ENCODE results near the gene CCDC179.

The CCDC179 gene

DNA sequence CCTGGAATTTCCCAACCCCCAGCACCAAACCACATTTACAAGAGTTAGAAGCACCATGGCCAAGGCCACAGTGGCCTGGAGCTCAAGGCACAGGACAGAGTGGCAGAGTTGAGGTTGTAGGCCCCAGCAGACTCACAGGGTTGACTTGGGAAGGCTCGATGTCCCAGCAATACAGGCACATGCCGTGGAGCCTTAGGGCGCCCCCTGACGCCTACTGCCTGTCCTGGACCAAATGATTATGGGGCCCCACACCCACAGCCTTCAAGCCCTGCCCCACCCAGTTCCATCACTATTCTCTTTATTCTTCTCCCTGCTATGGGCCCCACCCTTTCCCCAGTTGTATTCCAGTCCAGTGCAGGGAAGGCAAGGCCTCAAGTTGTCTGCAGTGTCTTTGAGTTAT is at the start of gene CCDC179:
Gene CCDC179 (minus strand): TSS at position 234 of the 400 bp plus-strand sequence. CDS start 53 bp downstream, at position 181.
- H3K4me3 ChIP-seq (ENCODE audit: low read depth in 1 of 2, low read length in 2 of 2) = no peak within 1 kb of the TSS
- no peaks in the 10 kb centered on the region for H3K9me3 ChIP-seq (ENCODE audit: control insufficient read depth in 1 of 2, low read length in 2 of 2)
- H3K4me1 ChIP-seq (ENCODE audit: control insufficient read depth in 1 of 2, insufficient read depth in 2 of 2, low read length in 2 of 2) = no peaks in the 10 kb centered on the region
- H3K27me3 ChIP-seq (ENCODE audit: control insufficient read depth in 1 of 2, insufficient read depth in 2 of 2, low read length in 2 of 2) = no peaks in the 10 kb centered on the region
- no peaks in the 10 kb centered on the region for H3K36me3 ChIP-seq (ENCODE audit: control insufficient read depth in 1 of 2, insufficient read depth in 2 of 2, low read length in 2 of 2)
- H3K9ac ChIP-seq (ENCODE audit: low read depth in 1 of 2, low read length in 2 of 2) = no peak within 1 kb of the TSS
- no peak within 1 kb of the TSS for H3K27ac ChIP-seq (ENCODE audit: low read depth, low read length)

DNA sequence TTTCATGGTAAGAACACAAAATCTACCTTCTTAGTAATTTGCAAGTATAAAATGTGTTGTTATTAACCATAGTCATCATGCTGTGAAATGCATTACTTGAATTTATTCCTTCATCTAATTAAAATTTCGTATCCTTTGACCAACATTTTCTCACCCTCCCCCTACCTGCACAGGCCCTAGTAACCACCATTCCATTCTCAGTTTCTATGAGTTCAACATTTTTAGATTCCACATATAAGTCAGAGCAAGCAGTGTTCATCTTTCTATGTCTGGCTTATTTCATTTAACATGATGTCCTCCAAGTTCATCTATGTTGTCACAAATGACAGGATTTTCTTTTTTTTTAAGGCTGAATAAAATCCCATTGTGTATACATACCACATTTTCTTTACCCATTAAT is 43.5 kb upstream of the CCDC179 start:
- H3K4me3 ChIP-seq (ENCODE audit: low read depth in 1 of 2, low read length in 2 of 2) = no peak overlapping the region
- no peaks in the 10 kb centered on the region for H3K9me3 ChIP-seq (ENCODE audit: control insufficient read depth in 1 of 2, low read length in 2 of 2)
- no peaks in the 10 kb centered on the region for H3K27me3 ChIP-seq (ENCODE audit: control insufficient read depth in 1 of 2, insufficient read depth in 2 of 2, low read length in 2 of 2)
- H3K9ac ChIP-seq (ENCODE audit: low read depth in 1 of 2, low read length in 2 of 2) = no peak overlapping the region
- no peaks in the 10 kb centered on the region for H3K4me1 ChIP-seq (ENCODE audit: control insufficient read depth in 1 of 2, insufficient read depth in 2 of 2, low read length in 2 of 2)
- H3K36me3 ChIP-seq (ENCODE audit: control insufficient read depth in 1 of 2, insufficient read depth in 2 of 2, low read length in 2 of 2) = no peaks in the 10 kb centered on the region
- no peak overlapping the region for H3K27ac ChIP-seq (ENCODE audit: low read depth, low read length)

DNA sequence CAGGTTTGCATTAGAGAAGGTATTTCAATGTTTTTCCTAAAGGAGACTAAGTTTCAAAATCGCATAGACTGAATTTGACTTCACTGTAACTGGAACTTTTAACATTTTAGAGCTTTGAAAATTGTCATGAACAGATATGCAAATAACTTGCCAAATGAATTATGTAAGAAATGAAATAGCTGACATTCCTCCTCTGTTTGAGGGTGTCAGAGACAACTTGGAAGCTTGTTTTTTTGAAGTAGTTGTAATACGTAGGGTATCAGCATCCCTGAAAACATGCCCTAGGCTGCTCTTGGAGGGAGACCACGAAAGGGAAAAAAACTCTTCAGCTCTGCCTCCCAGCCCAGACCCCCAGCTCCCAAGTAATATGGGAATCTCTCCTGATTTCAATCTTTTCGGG is 41.3 kb upstream of the CCDC179 start:
- Histone ChIP-seq H3K27ac (ENCODE audit: low read depth, low read length) (no peak overlapping the region), H3K4me1 (ENCODE audit: control insufficient read depth in 1 of 2, insufficient read depth in 2 of 2, low read length in 2 of 2) (no peaks in the 10 kb centered on the region), H3K4me3 (ENCODE audit: low read depth in 1 of 2, low read length in 2 of 2) (no peak overlapping the region), H3K27me3 (ENCODE audit: control insufficient read depth in 1 of 2, insufficient read depth in 2 of 2, low read length in 2 of 2) (no peaks in the 10 kb centered on the region), H3K36me3 (ENCODE audit: control insufficient read depth in 1 of 2, insufficient read depth in 2 of 2, low read length in 2 of 2) (no peaks in the 10 kb centered on the region), H3K9me3 (ENCODE audit: control insufficient read depth in 1 of 2, low read length in 2 of 2) (no peaks in the 10 kb centered on the region), H3K9ac (ENCODE audit: low read depth in 1 of 2, low read length in 2 of 2) (no peak overlapping the region)

DNA sequence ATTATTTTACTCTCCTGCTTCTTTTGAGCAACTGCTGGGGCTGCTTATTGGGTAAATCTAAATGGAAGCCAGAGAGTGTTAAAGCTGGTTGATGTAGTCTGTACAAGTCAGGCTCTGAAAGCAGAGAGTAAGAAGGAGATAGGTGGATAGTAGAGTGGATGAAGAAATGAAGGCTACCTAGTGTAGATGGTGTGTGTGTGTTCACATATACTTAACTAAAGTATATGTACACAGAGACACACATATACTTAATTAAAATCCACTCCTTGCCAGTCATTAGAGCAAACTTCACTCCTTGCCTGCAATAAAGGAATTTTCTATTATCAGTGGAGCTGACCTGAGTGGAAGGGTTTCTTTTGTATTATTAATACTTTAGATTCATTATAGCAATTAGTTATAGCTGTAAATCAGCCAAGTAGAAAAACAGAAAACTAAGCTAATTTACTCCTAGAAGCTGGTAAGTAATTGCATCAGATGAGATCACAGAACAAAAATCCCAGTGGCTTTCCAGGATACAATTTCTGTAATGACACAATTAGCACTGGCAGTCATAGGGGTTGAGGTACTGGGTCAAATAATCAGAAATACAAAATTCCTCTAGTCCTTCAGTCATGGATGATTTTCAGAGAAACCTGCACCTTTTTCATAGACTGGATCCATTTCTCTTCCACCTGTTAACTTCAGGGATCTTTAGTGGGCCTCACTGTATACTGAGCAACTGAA is 40.7 kb upstream of the CCDC179 start:
- Histone ChIP-seq H3K9me3 (ENCODE audit: control insufficient read depth in 1 of 2, low read length in 2 of 2) (no peaks in the 10 kb centered on the region), H3K27me3 (ENCODE audit: control insufficient read depth in 1 of 2, insufficient read depth in 2 of 2, low read length in 2 of 2) (no peaks in the 10 kb centered on the region), H3K9ac (ENCODE audit: low read depth in 1 of 2, low read length in 2 of 2) (no peak overlapping the region), H3K4me3 (ENCODE audit: low read depth in 1 of 2, low read length in 2 of 2) (no peak overlapping the region), H3K4me1 (ENCODE audit: control insufficient read depth in 1 of 2, insufficient read depth in 2 of 2, low read length in 2 of 2) (no peaks in the 10 kb centered on the region), H3K36me3 (ENCODE audit: control insufficient read depth in 1 of 2, insufficient read depth in 2 of 2, low read length in 2 of 2) (no peaks in the 10 kb centered on the region), H3K27ac (ENCODE audit: low read depth, low read length) (no peak overlapping the region)

DNA sequence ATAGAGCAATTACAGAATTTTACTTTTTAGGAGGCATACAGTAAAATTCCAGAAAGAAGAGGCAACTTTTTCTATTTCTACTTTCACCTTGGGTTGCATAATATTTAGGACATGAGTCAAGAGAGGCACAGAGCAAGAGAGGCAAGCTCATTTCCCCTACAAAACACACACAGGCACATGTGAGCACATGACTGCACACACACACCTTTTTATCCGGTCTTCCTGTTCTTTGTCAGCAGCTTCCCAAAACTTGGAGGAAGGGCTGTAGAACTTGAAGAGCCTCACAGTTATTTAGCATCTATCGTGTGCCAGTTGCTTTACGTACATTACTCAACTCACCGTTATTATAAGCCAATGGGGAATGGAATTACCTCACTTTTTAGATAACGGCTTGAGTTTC is 37.8 kb upstream of the CCDC179 start:
- H3K27ac ChIP-seq (ENCODE audit: low read depth, low read length) = no peak overlapping the region

DNA sequence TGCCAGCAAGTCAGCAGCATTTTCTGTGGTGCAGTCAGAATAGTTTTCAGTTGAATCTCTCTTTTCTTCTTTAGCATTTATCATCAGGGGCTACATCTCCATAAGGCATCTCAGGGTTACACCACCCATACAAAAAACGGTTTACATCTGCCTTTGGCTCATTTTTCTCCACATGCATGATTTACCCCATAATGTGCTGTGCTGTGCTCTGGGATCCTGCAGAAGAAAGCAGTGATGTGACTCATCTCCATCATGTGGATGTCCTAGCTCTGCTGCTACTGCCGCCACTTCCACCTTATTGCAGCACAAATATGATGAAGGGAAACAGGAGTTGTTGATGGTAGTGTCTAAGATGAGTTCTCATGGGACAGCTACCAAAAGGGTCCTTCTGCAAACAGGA is 30.0 kb upstream of the CCDC179 start:
- Histone ChIP-seq H3K4me1 (ENCODE audit: control insufficient read depth in 1 of 2, insufficient read depth in 2 of 2, low read length in 2 of 2) (no peaks in the 10 kb centered on the region), H3K36me3 (ENCODE audit: control insufficient read depth in 1 of 2, insufficient read depth in 2 of 2, low read length in 2 of 2) (no peaks in the 10 kb centered on the region), H3K9me3 (ENCODE audit: control insufficient read depth in 1 of 2, low read length in 2 of 2) (no peaks in the 10 kb centered on the region), H3K9ac (ENCODE audit: low read depth in 1 of 2, low read length in 2 of 2) (no peak overlapping the region), H3K4me3 (ENCODE audit: low read depth in 1 of 2, low read length in 2 of 2) (no peak overlapping the region), H3K27me3 (ENCODE audit: control insufficient read depth in 1 of 2, insufficient read depth in 2 of 2, low read length in 2 of 2) (no peaks in the 10 kb centered on the region), H3K27ac (ENCODE audit: low read depth, low read length) (no peak overlapping the region)

More for the DNA sequence above, 37.8 kb upstream of the CCDC179 start:
- no peaks in the 10 kb centered on the region for H3K4me1 ChIP-seq (ENCODE audit: control insufficient read depth in 1 of 2, insufficient read depth in 2 of 2, low read length in 2 of 2)
- H3K9ac ChIP-seq (ENCODE audit: low read depth in 1 of 2, low read length in 2 of 2) = no peak overlapping the region
- no peaks in the 10 kb centered on the region for H3K27me3 ChIP-seq (ENCODE audit: control insufficient read depth in 1 of 2, insufficient read depth in 2 of 2, low read length in 2 of 2)
- no peaks in the 10 kb centered on the region for H3K9me3 ChIP-seq (ENCODE audit: control insufficient read depth in 1 of 2, low read length in 2 of 2)
- H3K36me3 ChIP-seq (ENCODE audit: control insufficient read depth in 1 of 2, insufficient read depth in 2 of 2, low read length in 2 of 2) = no peaks in the 10 kb centered on the region
- H3K4me3 ChIP-seq (ENCODE audit: low read depth in 1 of 2, low read length in 2 of 2) = no peak overlapping the region

DNA sequence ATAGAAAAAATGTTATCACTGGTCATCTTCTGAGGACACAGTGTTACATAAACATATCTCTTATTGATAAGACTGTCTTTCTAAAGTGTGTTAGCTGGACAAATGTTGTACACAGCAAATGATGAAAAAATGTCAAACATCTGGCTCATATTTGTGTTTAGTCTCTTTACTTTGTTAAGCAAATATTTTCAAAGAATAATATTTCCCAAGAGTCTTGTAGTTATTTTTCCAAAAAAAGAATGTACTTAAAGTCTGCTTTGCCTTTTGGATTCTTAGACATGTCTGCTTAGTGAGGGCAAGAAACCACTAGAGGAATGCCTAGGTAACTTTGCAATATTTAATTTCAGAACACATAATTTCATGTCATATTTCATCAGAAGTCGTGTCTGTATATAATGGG is 23.9 kb upstream of the CCDC179 start:
- Histone ChIP-seq H3K36me3 (ENCODE audit: control insufficient read depth in 1 of 2, insufficient read depth in 2 of 2, low read length in 2 of 2) (no peaks in the 10 kb centered on the region), H3K27ac (ENCODE audit: low read depth, low read length) (no peak overlapping the region), H3K9ac (ENCODE audit: low read depth in 1 of 2, low read length in 2 of 2) (no peak overlapping the region), H3K9me3 (ENCODE audit: control insufficient read depth in 1 of 2, low read length in 2 of 2) (no peaks in the 10 kb centered on the region), H3K27me3 (ENCODE audit: control insufficient read depth in 1 of 2, insufficient read depth in 2 of 2, low read length in 2 of 2) (no peaks in the 10 kb centered on the region), H3K4me3 (ENCODE audit: low read depth in 1 of 2, low read length in 2 of 2) (no peak overlapping the region), H3K4me1 (ENCODE audit: control insufficient read depth in 1 of 2, insufficient read depth in 2 of 2, low read length in 2 of 2) (no peaks in the 10 kb centered on the region)

DNA sequence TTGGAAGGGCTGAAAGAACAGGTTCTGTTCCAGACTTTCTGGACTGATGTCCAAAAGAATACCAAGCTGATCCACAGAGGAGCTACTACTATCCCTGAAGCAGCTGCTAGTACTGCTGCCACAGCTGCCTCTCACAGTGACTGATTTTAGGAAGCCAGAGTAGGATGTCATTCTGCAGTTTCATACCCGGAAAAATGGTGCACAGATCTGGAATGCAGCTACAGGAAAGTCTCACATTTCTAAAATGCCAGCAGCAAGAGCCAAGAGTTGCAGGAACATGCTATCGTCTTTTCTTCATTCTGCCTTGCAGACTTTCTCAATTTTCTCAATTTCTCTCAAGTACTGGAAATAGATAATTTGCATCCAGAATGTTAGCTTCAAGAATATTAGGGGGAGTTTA is 19.4 kb upstream of the CCDC179 start:
- Histone ChIP-seq H3K27ac (ENCODE audit: low read depth, low read length) (no peak overlapping the region), H3K4me1 (ENCODE audit: control insufficient read depth in 1 of 2, insufficient read depth in 2 of 2, low read length in 2 of 2) (no peaks in the 10 kb centered on the region), H3K9ac (ENCODE audit: low read depth in 1 of 2, low read length in 2 of 2) (no peak overlapping the region), H3K36me3 (ENCODE audit: control insufficient read depth in 1 of 2, insufficient read depth in 2 of 2, low read length in 2 of 2) (no peaks in the 10 kb centered on the region), H3K9me3 (ENCODE audit: control insufficient read depth in 1 of 2, low read length in 2 of 2) (no peaks in the 10 kb centered on the region), H3K27me3 (ENCODE audit: control insufficient read depth in 1 of 2, insufficient read depth in 2 of 2, low read length in 2 of 2) (no peaks in the 10 kb centered on the region), H3K4me3 (ENCODE audit: low read depth in 1 of 2, low read length in 2 of 2) (no peak overlapping the region)

DNA sequence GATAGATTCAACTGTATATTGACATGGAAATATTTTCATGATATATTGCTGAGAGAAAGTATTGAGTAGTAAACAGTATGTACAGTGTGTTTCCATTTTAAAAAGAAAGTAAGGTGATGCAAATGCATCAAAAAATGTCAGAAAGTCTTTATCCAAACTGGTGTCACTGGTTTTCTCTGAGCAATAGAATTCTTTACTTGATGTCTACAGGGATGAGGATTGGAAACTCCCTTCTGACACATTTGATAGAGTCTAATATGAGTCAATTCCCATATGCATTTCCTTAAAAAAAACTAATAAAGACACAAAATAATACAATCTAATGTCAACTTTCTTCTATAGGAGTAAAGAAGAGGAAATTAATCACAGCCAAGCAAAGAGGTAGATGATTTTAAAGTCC is 18.3 kb upstream of the CCDC179 start:
- no peaks in the 10 kb centered on the region for H3K4me1 ChIP-seq (ENCODE audit: control insufficient read depth in 1 of 2, insufficient read depth in 2 of 2, low read length in 2 of 2)
- H3K27ac ChIP-seq (ENCODE audit: low read depth, low read length) = no peak overlapping the region
- no peaks in the 10 kb centered on the region for H3K9me3 ChIP-seq (ENCODE audit: control insufficient read depth in 1 of 2, low read length in 2 of 2)
- H3K9ac ChIP-seq (ENCODE audit: low read depth in 1 of 2, low read length in 2 of 2) = no peak overlapping the region
- H3K27me3 ChIP-seq (ENCODE audit: control insufficient read depth in 1 of 2, insufficient read depth in 2 of 2, low read length in 2 of 2) = no peaks in the 10 kb centered on the region
- no peaks in the 10 kb centered on the region for H3K36me3 ChIP-seq (ENCODE audit: control insufficient read depth in 1 of 2, insufficient read depth in 2 of 2, low read length in 2 of 2)
- no peak overlapping the region for H3K4me3 ChIP-seq (ENCODE audit: low read depth in 1 of 2, low read length in 2 of 2)

DNA sequence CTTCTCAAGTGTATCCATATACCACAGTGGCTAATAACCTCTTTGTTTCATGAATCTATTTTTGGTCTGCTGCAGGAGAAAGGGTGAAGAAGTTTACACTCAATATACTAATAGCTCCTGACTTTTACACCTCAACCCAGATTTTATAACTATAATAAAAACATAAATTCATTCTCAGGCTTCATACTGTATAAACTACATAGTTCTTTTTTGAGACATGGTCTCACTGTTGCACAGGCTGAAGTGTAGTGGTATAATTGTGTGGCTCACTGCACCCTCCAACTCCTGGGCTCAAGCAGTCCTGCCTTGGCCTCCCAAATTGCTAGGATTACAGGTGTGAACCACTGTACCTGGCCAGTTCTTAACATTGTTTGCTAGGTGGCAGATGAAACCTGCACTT is 17.8 kb upstream of the CCDC179 start:
- Histone ChIP-seq H3K9ac (ENCODE audit: low read depth in 1 of 2, low read length in 2 of 2) (no peak overlapping the region), H3K27me3 (ENCODE audit: control insufficient read depth in 1 of 2, insufficient read depth in 2 of 2, low read length in 2 of 2) (no peaks in the 10 kb centered on the region), H3K27ac (ENCODE audit: low read depth, low read length) (no peak overlapping the region), H3K36me3 (ENCODE audit: control insufficient read depth in 1 of 2, insufficient read depth in 2 of 2, low read length in 2 of 2) (no peaks in the 10 kb centered on the region), H3K4me3 (ENCODE audit: low read depth in 1 of 2, low read length in 2 of 2) (no peak overlapping the region), H3K9me3 (ENCODE audit: control insufficient read depth in 1 of 2, low read length in 2 of 2) (no peaks in the 10 kb centered on the region), H3K4me1 (ENCODE audit: control insufficient read depth in 1 of 2, insufficient read depth in 2 of 2, low read length in 2 of 2) (no peaks in the 10 kb centered on the region)
